NCI-H82 treated with DMSO at 0.1 percent for 48 hours (cell line): ENCODE results near the gene WDPCP.
"Not testable (repeated sequence)": the region's sequence is repeated elsewhere in the genome, so short reads cannot be mapped to it uniquely, and the experiment has no call there.

Experiments used
- DNase-seq: peaks from one replicate; lab custom pipeline; 2025; ENCODE audit not compliant: unreplicated experiment; lab: John Stamatoyannopoulos, UW

WDPCP gene

DNA sequence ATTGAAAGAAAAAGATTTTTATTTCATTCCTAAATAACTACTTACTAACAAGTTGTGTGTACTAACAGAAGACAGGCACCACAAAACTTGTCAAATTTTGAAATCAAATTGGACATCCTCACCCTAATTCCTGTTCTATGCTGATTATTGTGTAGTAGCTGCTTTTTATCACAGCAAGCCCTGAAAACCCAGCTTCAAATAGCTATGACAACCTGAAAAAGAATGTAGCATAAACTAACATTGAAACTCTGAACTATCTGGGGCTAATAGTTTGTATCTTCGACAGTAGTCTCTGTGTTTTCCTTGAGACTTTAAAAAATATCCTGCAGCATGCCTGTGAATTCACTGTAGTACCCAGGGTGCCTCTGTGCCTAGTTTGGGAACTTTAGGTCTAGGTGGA is 122.6 kb downstream of the WDPCP start:
- no peak for DNase-seq

- DNase-seq = no peak
These were observed 125.1 kb downstream of the WDPCP start for GRCh38 chr2:63463142-63463541.

DNA sequence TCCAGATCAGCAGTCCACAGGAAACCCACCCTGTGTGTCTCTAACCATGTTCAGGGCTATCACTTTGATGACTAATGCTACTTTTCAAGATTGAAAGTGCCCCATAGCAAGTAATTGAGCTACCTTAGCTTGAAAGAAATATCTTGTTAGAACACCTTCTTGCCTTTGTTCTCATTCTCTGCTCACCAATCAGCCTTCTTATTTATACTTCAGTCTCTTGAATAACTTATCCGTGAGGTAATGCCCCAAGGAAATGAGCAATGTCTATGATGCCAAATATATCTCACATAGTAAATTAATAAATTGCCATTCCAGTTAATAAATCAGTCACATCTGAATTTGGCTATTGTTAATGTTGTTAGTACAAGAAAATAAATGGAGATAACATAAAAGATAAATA is 141.6 kb downstream of the WDPCP start:
- DNase-seq = no peak

DNA sequence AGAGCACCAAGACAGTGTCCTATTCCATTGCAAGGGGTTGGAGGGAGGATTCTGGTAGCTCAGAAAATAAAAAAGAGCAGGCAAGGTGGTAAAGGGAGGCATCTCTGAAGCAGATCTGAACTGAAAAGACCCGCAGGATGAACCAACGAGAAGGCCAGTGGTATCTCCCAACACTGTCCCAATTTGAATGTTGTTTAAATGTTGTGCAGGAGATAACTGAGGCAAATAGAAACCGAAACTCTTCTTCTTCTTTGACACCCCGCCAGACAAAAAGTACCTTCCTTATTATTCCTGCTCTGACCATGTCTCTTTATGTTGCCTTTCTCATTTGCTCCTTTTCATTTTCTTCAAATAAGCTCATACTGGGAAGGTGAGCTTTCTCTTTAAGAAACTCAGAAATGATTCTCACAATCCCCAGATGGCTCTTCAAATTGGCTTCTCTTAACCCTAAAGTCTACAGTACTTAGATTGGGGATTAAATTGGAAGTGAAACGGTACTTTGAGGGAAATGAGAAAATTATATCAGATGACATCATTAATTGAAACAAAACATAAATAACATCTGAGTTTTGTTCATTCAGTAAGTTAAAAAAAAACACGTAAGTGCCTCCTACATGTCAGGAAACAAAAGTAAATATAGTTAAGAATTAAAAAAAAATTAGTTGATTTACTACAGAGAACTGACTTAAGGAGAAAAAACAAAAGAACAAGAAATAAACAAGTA is 143.6 kb downstream of the WDPCP start:
- DNase-seq = peak; percentile 34

DNA sequence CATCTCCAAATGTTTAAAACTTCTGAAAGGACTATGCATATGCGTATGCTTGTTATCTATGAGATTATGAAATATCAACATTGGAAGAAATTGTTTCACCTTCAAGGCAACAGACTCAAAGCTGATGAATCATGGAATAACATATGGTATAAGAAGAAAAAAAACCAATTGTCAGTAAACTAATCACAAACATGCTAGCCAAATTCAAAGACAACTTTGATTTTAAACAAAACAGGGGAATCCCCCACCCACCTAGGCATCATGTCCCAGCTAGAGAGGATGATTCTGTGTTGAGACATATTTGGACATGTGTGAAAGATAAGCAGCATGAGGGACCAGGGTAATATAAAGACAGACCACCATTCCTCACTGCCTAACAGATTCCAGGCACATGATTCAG is 147.7 kb downstream of the WDPCP start:
- no peak for DNase-seq

GRCh38 chr2:63438181-63438580 is 150.1 kb downstream of the WDPCP start:
- DNase-seq = no peak

- no peak for DNase-seq
These were observed 151.8 kb downstream of the WDPCP start for GRCh38 chr2:63436488-63436887.

DNA sequence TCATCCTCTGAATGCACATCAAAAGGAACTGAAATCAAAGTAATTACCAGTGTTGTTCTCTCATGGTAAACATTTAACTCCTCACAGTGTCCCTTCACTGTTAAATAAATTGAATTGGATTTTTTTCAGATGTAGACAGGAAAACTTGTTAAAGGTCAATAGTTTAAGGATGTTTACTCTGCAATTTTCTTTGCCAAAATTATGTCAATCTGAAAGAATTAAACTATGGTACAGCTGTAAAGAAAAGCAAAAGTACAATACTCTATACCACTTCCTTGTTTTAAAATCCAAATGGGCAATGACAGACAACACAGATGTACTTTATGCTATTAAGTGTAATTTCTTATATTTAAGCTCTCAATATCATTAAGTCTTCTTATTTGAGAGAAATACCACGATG is 153.2 kb downstream of the WDPCP start:
- DNase-seq = no peak

- no peak for DNase-seq
These were observed 154.0 kb downstream of the WDPCP start for GRCh38 chr2:63434024-63435001.

GRCh38 chr2:63432373-63432772 is 155.9 kb downstream of the WDPCP start:
- DNase-seq = no peak

GRCh38 chr2:63425606-63426005 is 162.7 kb downstream of the WDPCP start:
- no peak for DNase-seq

DNA sequence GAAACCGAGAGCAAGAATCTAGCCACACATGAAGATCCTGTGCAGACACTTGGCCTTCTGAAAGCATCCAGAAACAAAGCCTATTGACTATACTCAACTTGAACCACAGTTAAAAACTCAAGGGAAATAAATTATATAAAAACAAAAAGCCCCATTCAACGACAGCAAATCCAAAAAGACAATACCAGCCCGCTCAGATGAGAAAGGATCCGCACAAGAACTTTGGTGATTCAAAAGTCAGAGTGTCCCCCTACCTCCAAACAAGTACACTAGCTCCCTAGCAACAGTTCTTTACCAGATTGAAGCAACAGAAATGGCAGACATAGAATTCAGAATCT is 163.2 kb downstream of the WDPCP start:
- DNase-seq = no peak

- DNase-seq = peak; percentile 44
These were observed 163.8 kb downstream of the WDPCP start for GRCh38 chr2:63424329-63425078.

- DNase-seq = no peak
These were observed 165.7 kb downstream of the WDPCP start for GRCh38 chr2:63422556-63422955.

DNA sequence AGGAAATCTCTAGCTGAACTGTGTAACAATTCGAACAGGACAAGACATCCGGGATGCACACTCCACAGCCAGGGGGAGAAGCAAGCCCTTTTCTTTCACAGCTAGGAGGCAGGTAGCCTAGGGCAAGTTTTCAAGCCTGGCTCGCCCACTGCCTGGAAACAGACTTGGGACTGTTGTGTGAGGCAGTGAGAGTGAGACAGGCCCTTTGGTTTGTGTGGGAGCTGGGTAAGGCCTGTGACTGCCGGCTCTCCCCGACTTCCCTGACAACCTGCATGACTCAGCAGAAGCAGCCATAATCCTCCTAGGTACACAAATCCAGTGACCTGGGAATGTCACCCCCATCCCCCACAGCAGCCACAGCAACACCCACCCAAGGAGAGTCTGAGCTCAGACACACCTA is 179.7 kb downstream of the WDPCP start:
- DNase-seq = no peak

- no peak for DNase-seq
These were observed 181.6 kb downstream of the WDPCP start for GRCh38 chr2:63406641-63407040.

DNA sequence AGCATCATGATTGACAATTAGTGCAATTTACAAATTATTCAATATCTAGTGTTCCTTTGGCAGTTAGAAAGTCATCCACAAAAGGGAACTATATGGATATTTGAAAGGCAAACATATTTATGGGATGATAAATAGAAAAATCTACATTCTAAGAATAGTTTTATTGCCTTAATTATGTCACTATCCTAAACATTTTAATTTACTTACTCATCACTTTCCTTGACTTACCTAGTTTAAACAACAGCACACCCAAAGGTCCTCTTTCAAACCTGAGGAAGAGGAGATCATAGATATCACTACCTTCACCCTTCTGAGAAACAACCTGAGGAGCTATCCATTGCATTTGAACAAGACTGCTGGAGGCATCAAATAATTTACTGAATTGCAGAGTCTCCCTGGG is 184.5 kb downstream of the WDPCP start:
- no peak for DNase-seq

DNA sequence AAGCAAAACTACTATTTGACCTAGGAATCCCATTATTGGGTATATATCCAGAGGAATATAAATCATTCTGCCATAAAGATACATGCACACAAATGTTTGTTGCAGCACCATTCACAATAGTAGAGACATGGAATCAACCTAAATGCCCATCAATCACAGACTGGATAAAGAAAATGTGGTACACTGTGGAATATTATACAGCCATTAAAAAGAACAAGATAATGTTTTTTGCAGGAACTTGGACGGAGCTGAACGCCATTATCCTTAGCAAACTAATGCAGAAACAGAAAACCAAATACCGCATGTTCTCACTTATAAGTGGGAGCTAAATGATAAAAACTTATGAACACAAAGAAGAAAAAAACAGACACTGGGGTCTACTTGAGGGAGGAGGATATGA is 185.4 kb downstream of the WDPCP start:
- not testable (repeated sequence) for DNase-seq

DNA sequence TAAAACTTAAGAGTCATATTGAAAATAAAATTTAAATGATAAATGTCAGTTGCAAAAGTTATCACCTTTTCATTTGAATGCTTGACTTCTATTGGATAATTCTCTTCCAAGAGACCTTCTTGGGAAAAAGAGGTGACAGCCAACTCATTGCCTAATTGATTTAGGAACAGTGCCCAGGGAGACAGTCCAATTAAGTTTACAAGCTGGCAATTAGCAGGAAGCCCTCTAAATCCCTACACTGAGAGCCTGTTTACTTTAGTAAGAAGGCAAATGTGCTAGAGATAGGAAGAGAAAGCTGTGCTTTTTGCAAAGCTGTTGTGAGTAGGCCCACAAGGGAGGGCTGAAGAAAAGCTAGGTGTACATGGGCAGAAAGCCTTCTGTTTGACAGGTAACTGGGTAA is 189.1 kb downstream of the WDPCP start:
- peak; percentile 93 for DNase-seq

DNA sequence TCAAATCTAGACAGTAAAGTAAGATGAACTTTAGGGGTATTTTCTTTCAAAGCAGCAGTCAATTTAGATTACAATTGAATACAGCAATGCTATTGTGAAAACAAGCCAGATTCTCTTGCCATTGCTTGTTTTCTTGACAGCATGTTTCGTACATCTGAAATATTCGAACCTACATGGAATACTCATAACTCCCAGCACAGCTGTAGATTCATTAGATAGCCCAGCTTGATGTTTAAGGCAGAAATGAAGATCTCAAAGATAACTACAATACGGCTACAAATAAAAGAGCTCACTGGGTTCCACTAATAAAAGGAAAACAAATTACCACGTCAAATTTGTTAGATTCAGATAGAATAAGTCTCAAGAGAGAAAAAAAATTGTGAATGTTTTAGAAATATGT is 208.8 kb downstream of the WDPCP start:
- no peak for DNase-seq

DNA sequence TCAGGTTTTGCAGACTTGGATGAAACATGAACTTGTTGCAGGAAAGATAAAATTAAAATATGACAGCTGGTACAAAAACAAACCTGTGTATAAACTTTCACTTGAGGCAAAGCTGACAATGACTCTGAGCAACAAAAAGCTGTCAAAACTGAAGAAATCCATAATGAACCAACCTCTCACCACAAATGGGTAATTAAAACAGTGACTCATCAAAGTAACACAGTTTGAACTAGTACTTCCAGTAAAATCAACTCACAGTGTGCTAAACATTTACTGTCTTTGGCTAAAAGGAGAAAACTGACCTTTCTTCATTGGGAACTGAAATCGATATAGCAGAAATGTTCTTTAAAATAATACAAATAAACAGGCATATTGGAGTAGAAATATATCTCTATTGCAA is 209.7 kb downstream of the WDPCP start:
- DNase-seq = no peak

- DNase-seq = no peak
These were observed 213.9 kb downstream of the WDPCP start for GRCh38 chr2:63374341-63374740.
